Endothelial cell of hepatic sinusoid (primary cell): ENCODE data around the gene CUL7.
"Not testable (repeated sequence)": the region's sequence is repeated elsewhere in the genome, so short reads cannot be mapped to it uniquely, and the experiment has no call there.

Experiments
- in situ Hi-C: cut with HindIII; loops from 2 replicates; pipeline ENCODE4 v1.10.0; 2017; ENCODE audit warnings: low sequenced_read_pairs

Gene CUL7

GRCh38 chr6:43053545-43054205 lies at the start of gene CUL7:
Gene CUL7 (minus strand): TSS chr6:43053851. CDS start chr6:43052788, 1,063 bp downstream.
- in situ Hi-C loops: no loop called here

- in situ Hi-C loops: no loop called here
Observed at GRCh38 chr6:43101497-43101896, 47.8 kb upstream of the CUL7 start.

- in situ Hi-C loops: no loop called here
Observed at GRCh38 chr6:43097502-43097901, 43.9 kb upstream of the CUL7 start.

- in situ Hi-C loops: no loop called here
Observed at GRCh38 chr6:43097098-43097489, 43.4 kb upstream of the CUL7 start.

- in situ Hi-C loops: no loop called here
Observed at GRCh38 chr6:43096451-43097097, 42.9 kb upstream of the CUL7 start.

- in situ Hi-C loops: no loop called here
Observed at GRCh38 chr6:43095939-43096338, 42.3 kb upstream of the CUL7 start.

GRCh38 chr6:43093436-43094289 lies 40.0 kb upstream of the CUL7 start:
- in situ Hi-C loops: no loop called here

- in situ Hi-C loops: no loop called here
Observed at GRCh38 chr6:43092635-43093034, 39.0 kb upstream of the CUL7 start.

GRCh38 chr6:43091436-43091991 lies 37.9 kb upstream of the CUL7 start:
- in situ Hi-C loops: no loop called here

- in situ Hi-C loops: no loop called here
Observed at GRCh38 chr6:43091020-43091419, 37.4 kb upstream of the CUL7 start.

- in situ Hi-C loops: no loop called here
Observed at GRCh38 chr6:43090559-43090956, 36.9 kb upstream of the CUL7 start.

- in situ Hi-C loops: no loop called here
Observed at GRCh38 chr6:43089874-43090558, 36.4 kb upstream of the CUL7 start.

GRCh38 chr6:43089467-43089866 lies 35.8 kb upstream of the CUL7 start:
- in situ Hi-C loops: no loop called here

- in situ Hi-C loops: no loop called here
Observed at GRCh38 chr6:43088654-43089056, 35.0 kb upstream of the CUL7 start.

GRCh38 chr6:43086022-43086658 lies 32.5 kb upstream of the CUL7 start:
- in situ Hi-C loops: no loop called here

GRCh38 chr6:43082806-43083655 lies 29.4 kb upstream of the CUL7 start:
- in situ Hi-C loops: no loop called here

GRCh38 chr6:43081922-43082321 lies 28.3 kb upstream of the CUL7 start:
- in situ Hi-C loops: not testable (repeated sequence)

GRCh38 chr6:43081043-43081442 lies 27.4 kb upstream of the CUL7 start:
- in situ Hi-C loops: no loop called here

- in situ Hi-C loops: no loop called here
Observed at GRCh38 chr6:43078691-43079090, 25.0 kb upstream of the CUL7 start.
